ENCODE measurements around the gene CDKN2AIPNL.
"Not testable (repeated sequence)": the region's sequence is repeated elsewhere in the genome, so short reads cannot be mapped to it uniquely, and the experiment has no call there.

CDKN2AIPNL gene

DNA sequence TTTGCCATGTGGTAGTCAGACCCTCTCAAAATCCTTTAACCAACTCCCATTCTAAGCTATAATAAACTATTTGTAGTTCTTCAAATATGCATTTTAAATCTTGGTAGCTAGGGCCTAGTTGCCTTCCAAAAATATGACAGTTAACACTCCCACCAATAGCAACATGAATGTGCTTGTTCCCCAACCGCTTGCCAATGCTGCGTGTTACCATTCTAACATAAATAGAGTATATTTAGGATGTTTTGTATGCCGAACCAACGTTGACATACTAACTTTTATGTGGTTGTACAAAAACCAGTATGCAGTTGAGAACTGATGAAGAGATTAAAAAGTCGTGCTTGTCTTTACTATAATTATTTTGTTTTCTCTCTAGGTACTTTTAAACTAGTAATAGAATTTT is 31.3 kb downstream of the CDKN2AIPNL start:
- no peaks in the 10 kb centered on the region for H3K27me3 ChIP-seq
- H4K20me1 ChIP-seq, result peaks cover 94% of the 10 kb centered on the region
- H3K9ac ChIP-seq, result no peak overlapping the region
- no peaks in the 10 kb centered on the region for H3K9me3 ChIP-seq
- no peak overlapping the region for H3K4me3 ChIP-seq
- H3K36me3 ChIP-seq, result peaks cover 98% of the 10 kb centered on the region
- no peak overlapping the region for H3K27ac ChIP-seq
- H3K4me1 ChIP-seq, result no peaks in the 10 kb centered on the region
- H3K4me2 ChIP-seq, result no peak overlapping the region
- no peak for TF ChIP-seq Cebpa-rat (IDR thresholded peaks at IDR 0.05)

DNA sequence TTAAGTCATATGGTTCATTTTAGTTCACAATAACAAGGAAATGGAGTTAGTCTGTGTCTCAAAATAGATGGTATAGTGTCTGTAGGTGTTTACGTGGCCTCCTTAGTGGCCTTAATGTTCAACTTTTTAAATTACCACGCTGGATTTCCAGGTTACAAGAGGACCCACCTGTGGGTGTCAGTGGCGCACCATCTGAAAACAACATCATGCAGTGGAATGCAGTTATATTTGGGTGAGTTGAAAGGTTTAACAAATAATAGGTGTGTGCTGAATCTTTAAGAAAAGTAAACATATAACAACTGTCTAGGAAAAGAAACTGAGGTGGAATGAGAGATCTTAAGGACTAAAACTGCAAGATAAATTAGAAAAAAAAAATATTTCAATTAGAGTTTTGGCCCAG is 37.4 kb downstream of the CDKN2AIPNL start:
- H3K27ac ChIP-seq, result no peak overlapping the region

DNA sequence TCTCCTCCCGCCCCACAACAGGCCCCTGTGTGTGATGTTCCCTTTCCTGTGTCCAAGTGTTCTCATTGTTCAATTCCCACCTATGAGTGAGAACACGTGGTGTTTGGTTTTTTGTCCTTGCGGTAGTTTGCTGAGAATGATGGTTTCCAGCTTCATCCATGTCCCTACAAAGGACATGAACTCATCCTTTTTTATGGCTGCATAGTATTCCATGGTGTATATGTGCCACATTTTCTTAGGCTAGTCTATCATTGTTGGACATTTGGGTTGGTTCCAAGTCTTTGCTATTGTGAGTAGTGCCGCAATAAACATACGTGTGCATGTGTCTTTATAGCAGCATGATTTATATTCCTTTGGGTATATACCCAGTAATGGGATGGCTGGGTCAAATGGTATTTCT is 38.0 kb downstream of the CDKN2AIPNL start:
- H3K4me3 ChIP-seq, H3K9ac ChIP-seq, H3K27me3 ChIP-seq, H3K9me3 ChIP-seq, H3K27ac ChIP-seq: not testable (repeated sequence)
- H4K20me1 ChIP-seq, result peaks cover 68% of the 10 kb centered on the region
- H3K4me2 ChIP-seq, result peak overlapping the region; percentile 96
- peaks cover 43% of the 10 kb centered on the region for H3K36me3 ChIP-seq
- peaks cover 32% of the 10 kb centered on the region for H3K4me1 ChIP-seq

More for the DNA sequence above, 37.4 kb downstream of the CDKN2AIPNL start:
- Histone ChIP-seq H3K36me3 (peaks cover 49% of the 10 kb centered on the region), H3K4me2 (no peak overlapping the region), H3K4me3 (no peak overlapping the region), H4K20me1 (peaks cover 74% of the 10 kb centered on the region), H3K9ac (no peak overlapping the region), H3K4me1 (peaks cover 32% of the 10 kb centered on the region), H3K27me3 (no peaks in the 10 kb centered on the region), H3K9me3 (no peaks in the 10 kb centered on the region)
- no peak for TF ChIP-seq Cebpa-rat (IDR thresholded peaks at IDR 0.05)

DNA sequence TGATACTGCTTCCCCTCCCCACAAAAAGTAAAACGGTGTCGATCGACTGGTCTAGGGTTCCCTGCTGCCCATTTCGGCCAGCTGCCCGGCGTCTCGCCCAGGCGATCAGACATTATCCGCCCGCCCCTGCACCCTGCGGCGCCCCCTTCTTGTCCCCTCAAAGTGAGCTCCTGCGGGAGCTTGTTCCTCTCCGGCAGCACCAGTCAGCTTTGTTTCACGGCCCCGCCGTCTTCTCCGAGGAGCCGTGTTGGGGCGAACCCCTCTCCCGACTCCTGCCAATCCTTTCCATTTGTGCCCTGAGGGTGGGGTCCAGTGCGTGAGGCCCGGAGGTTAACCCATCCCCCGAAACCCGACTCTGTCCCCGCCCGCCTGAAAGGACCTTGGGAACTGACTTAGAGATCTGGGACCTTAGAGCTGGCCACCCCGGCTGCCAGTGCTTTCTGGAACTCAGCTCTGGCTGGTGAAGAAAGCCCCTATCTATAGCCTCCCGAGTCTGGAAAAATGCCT is 39.8 kb downstream of the CDKN2AIPNL start:
- no peaks in the 10 kb centered on the region; the same call in 1 of the 2 replicates for H3K9me3 ChIP-seq
- H3K36me3 ChIP-seq, result peaks cover 25% of the 10 kb centered on the region
- H3K4me1 ChIP-seq, result peaks cover 38% of the 10 kb centered on the region
- peak overlapping the region; percentile 98 for H3K27ac ChIP-seq
- H3K27me3 ChIP-seq, result no peaks in the 10 kb centered on the region
- H4K20me1 ChIP-seq, result peaks cover 50% of the 10 kb centered on the region
- H3K4me2 ChIP-seq, result peak overlapping the region; percentile 96
- H3K4me3 ChIP-seq, result peak overlapping the region; percentile 92
- TF ChIP-seq Cebpa-rat (IDR thresholded peaks at IDR 0.05), result no peak
- peak overlapping the region; percentile 99 for H3K9ac ChIP-seq

DNA sequence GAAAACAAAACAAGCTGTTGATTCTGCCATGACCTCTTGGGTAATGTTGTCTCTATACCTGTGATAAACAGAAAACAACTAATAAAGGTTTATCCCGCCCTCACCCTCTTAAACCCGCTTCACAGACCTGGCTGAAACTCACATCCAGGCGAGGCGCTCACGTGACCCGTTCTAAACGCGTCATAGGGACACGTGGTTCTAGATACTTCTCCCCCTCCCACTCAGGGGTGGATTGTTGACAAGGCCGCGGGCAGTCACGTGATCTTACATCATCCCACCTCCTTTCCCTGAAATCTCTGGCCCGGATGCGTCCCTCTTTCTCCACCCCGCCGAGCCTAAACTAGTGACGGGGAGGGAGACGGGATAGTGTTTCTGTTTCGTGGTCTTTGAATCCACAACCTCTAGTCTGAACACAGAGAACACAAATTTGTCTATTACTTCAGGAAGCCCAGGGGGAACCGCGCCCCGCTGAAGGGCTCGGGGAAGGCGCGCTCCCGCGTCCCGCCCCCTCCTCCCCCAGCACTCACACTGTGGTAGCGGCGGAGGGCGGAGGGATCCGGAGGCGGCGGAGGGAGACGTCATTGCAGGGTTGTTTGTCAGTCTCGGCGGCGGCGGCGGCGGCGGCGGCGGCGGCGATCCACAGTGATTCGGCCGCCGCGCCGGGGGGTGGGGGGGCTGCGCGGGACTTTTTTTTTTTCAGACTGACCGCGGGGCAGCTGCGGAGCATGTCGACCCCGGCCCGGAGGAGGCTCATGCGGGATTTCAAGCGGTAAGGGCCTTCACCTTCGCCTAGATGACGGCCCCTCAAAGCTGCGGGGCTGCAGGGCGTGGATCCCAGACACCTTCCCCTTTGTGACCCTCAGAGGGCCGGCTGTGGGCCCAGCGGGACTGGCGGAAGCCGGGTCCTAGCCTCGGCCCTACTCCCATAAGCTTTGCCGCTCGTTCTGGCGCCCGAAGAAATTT is 40.5 kb downstream of the CDKN2AIPNL start, which contains the start of gene UBE2B:
UBE2B (plus strand) TSS at position 699 of the 963 bp plus-strand sequence; CDS start at position 726, 27 bp downstream.
- Histone ChIP-seq H3K9me3 (no peaks in the 10 kb centered on the region; the same call in 1 of the 2 replicates), H3K27me3 (no peaks in the 10 kb centered on the region), H3K4me3 (peak within 1 kb of the TSS; percentile 92), H4K20me1 (peaks cover 45% of the 10 kb centered on the region), H3K27ac (peak within 1 kb of the TSS; percentile 98), H3K4me2 (peak within 1 kb of the TSS; percentile 96), H3K9ac (peak within 1 kb of the TSS; percentile 99), H3K36me3 (peaks cover 19% of the 10 kb centered on the region), H3K4me1 (peaks cover 43% of the 10 kb centered on the region)
- no peak for TF ChIP-seq Cebpa-rat (IDR thresholded peaks at IDR 0.05)

DNA sequence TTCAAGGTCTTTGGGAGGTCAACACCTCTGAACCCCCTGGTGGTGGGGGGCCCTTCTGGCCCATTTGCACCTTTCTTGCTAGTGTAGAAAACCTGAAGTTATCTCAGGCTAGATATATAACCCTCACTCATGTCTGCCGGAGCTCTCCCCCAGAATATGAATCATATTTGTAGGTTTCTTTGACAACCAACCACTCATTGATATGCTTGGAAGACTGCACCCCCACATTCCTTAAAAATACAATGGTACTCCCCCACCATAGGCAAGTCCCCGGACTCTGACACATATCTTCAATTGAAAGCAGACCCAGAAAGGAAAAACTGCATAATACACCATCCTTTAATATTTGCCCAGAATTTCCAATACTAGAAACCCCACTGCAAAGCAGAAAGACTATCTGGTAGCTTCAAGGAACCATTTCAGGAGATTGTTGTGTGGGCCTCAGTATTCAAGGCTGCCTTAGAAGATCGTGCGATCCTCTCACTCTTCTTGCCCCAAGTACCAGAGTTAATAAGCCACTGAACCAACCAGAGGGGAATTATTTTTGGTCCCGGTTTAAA is 41.3 kb downstream of the CDKN2AIPNL start:
- Histone ChIP-seq H3K4me1 (peaks cover 49% of the 10 kb centered on the region), H3K27me3 (no peaks in the 10 kb centered on the region), H3K27ac (peak overlapping the region; percentile 98), H3K4me3 (peak overlapping the region; percentile 92), H3K9me3 (no peaks in the 10 kb centered on the region; the same call in 1 of the 2 replicates), H3K36me3 (peaks cover 12% of the 10 kb centered on the region), H3K9ac (peak overlapping the region; percentile 99), H3K4me2 (peak overlapping the region; percentile 81), H4K20me1 (peaks cover 38% of the 10 kb centered on the region)
- no peak for TF ChIP-seq Cebpa-rat (IDR thresholded peaks at IDR 0.05)

DNA sequence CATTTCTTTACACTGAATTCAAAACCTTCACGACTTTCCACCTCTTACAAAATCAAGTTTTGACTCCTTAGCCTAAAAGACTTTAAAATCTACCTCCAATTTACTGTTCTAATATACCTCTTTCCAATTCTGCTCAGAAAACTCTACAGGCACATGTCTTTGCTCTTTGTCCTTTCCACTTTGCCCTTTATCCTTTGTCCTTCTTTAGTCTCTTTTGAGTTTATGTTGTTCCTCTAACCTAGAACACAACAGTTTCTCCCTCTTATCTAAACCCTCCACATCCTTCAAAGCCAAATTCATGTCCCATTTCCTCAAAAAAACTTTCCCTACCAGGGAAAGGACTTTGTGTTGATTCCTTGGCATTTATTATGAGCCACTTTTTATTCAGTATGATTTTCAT is 46.1 kb downstream of the CDKN2AIPNL start:
- Histone ChIP-seq H3K4me2 (no peak overlapping the region; the same call in 1 of the 2 replicates), H3K4me3 (no peak overlapping the region), H4K20me1 (peaks cover 14% of the 10 kb centered on the region; the same call in 1 of the 2 replicates), H3K27ac (no peak overlapping the region), H3K27me3 (no peaks in the 10 kb centered on the region), H3K36me3 (no peaks in the 10 kb centered on the region), H3K9ac (no peak overlapping the region), H3K9me3 (no peaks in the 10 kb centered on the region; the same call in 1 of the 2 replicates), H3K4me1 (peaks cover 29% of the 10 kb centered on the region)
- no peak for TF ChIP-seq Cebpa-rat (IDR thresholded peaks at IDR 0.05)

DNA sequence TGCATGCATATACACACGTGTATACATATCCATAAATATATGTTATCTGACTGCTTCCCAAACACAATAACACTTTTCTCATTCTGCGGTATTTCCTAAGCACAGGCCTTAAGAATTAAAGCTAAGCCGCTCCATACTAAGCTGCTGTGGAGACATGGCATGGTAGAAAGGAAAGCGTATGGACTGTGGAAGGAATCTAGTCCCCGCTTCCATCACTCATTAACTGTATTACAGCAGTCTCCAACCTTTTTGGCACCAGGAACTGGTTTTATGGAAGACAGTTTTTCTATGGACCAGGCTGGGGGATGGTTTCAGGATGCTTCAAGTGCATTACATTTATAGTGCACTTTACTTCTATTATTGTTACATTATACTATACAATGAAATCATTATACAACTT is 56.0 kb downstream of the CDKN2AIPNL start:
- TF ChIP-seq Cebpa-rat (IDR thresholded peaks at IDR 0.05), result no peak
- no peak overlapping the region for H3K27ac ChIP-seq
- no peak overlapping the region for H3K4me2 ChIP-seq
- H3K36me3 ChIP-seq, result no peaks in the 10 kb centered on the region
- no peaks in the 10 kb centered on the region for H3K27me3 ChIP-seq
- H3K9ac ChIP-seq, result no peak overlapping the region
- no peak overlapping the region for H3K4me3 ChIP-seq
- H4K20me1 ChIP-seq, result peaks cover 14% of the 10 kb centered on the region; the same call in 1 of the 2 replicates
- no peaks in the 10 kb centered on the region for H3K4me1 ChIP-seq
- no peaks in the 10 kb centered on the region for H3K9me3 ChIP-seq
